OCI-LY1 (cell line): ENCODE data around the gene CEBPB.

Experiments
- H2AFZ ChIP-seq: fragments of 200-600 bp; sonication (generic), shearing (Covaris generic); 2 replicates; pipeline ENCODE4 v1.6.0; 2014; ENCODE audit warnings: antibody characterized with exemption, mild to moderate bottlenecking, low read length
- H3F3A ChIP-seq: fragments of 200-600 bp; sonication (generic), shearing (Covaris generic); 2 replicates; pipeline ENCODE4 v1.6.0; 2014; ENCODE audit warnings: mild to moderate bottlenecking, antibody characterized with exemption, low read length, moderate library complexity; ENCODE audit not compliant: insufficient read depth
- H3K27ac ChIP-seq: fragments of 200-600 bp; sonication (generic); 2 replicates; pipeline ENCODE4 v1.5.1; 2014; ENCODE audit warnings: low read length, mixed run types, mild to moderate bottlenecking, low read depth; ENCODE audit not compliant: poor library complexity, severe bottlenecking
- H3K27me3 ChIP-seq: fragments of 200-600 bp; sonication (generic); 2 replicates; pipeline ENCODE4 v1.6.0; 2014; ENCODE audit warnings: antibody characterized with exemption, mild to moderate bottlenecking, low read length, moderate library complexity; ENCODE audit not compliant: insufficient read depth
- H3K36me3 ChIP-seq: fragments of 200-600 bp; sonication (generic); 2 replicates; pipeline ENCODE4 v1.6.1; 2014; ENCODE audit warnings: mild to moderate bottlenecking, antibody characterized with exemption, low read length, moderate library complexity, mixed read lengths; ENCODE audit not compliant: insufficient read depth
- H3K4me1 ChIP-seq: fragments of 200-600 bp; sonication (generic); 2 replicates; pipeline ENCODE4 v1.5.1; 2014; ENCODE audit warnings: mild to moderate bottlenecking, low read length, moderate library complexity; ENCODE audit not compliant: insufficient read depth, severe bottlenecking
- H3K4me2 ChIP-seq: fragments of 200-600 bp; sonication (generic), shearing (Covaris generic); 2 replicates; pipeline ENCODE4 v1.6.1; 2014; ENCODE audit warnings: low read length
- H3K4me3 ChIP-seq: fragments of 200-600 bp; sonication (generic); 2 replicates; pipeline ENCODE4 v1.5.1; 2014; ENCODE audit warnings: low read length, low read depth, mild to moderate bottlenecking, mixed read lengths; ENCODE audit not compliant: poor library complexity, severe bottlenecking
- H3K79me2 ChIP-seq: fragments of 200-600 bp; shearing (Covaris generic); 2 replicates; pipeline ENCODE4 v1.6.1; 2016; ENCODE audit warnings: mixed run types, low read length, mixed read lengths; ENCODE audit not compliant: insufficient read depth
- H3K9ac ChIP-seq: fragments of 200-600 bp; sonication (generic), shearing (Covaris generic); 2 replicates; pipeline ENCODE4 v1.6.1; 2014; ENCODE audit warnings: mild to moderate bottlenecking, low read length, mixed read lengths
- H3K9me2 ChIP-seq: fragments of 200-600 bp; sonication (generic), shearing (Covaris generic); 2 replicates; pipeline ENCODE4 v1.6.1; 2014; ENCODE audit warnings: low read depth, mild to moderate bottlenecking, low read length, mixed read lengths
- H3K9me3 ChIP-seq: fragments of 200-600 bp; shearing (Covaris generic); 2 replicates; pipeline ENCODE4 v1.6.1; 2014; ENCODE audit warnings: low read length, mixed read lengths
- H4K20me1 ChIP-seq: fragments of 200-600 bp; sonication (generic), shearing (Covaris generic); 2 replicates; pipeline ENCODE4 v1.6.0; 2016; ENCODE audit warnings: mild to moderate bottlenecking, low read length; ENCODE audit not compliant: insufficient read depth
- CTCF ChIP-seq: fragments of 200-600 bp; sonication (generic), shearing (Covaris generic); IDR thresholded peaks from 2 replicates; pipeline ENCODE4 v1.5.1; 2017; ENCODE audit warnings: mild to moderate bottlenecking, antibody characterized with exemption, low read length, moderate library complexity, mixed read lengths
- EZH2 ChIP-seq: fragments of 200-600 bp; sonication (generic), shearing (Covaris generic); IDR thresholded peaks from 2 replicates; pipeline ENCODE4 v1.8.0; 2017; ENCODE audit warnings: borderline replicate concordance, mixed run types, mild to moderate bottlenecking, antibody characterized with exemption, low read length, moderate library complexity, mixed read lengths

The CEBPB gene

GRCh38 chr20:50146214-50146613 is 44.4 kb upstream of the CEBPB start:
- Histone ChIP-seq H3F3A (no peaks in the 10 kb centered on the region), H3K4me2 (peak overlapping the region; percentile 57), H3K9ac (peak overlapping the region; percentile 68), H3K9me2 (no peaks in the 10 kb centered on the region), H3K4me3 (peak overlapping the region; percentile 35), H3K9me3 (no peaks in the 10 kb centered on the region), H3K27ac (peak overlapping the region; percentile 77), H4K20me1 (no peaks in the 10 kb centered on the region), H3K4me1 (peaks cover 24% of the 10 kb centered on the region), H3K79me2 (no peaks in the 10 kb centered on the region), H3K27me3 (no peaks in the 10 kb centered on the region), H2AFZ (no peak overlapping the region), H3K36me3 (peaks cover 24% of the 10 kb centered on the region; the same call in 1 of the 2 replicates)
- TF ChIP-seq CTCF (no peak), EZH2 (no peak)

- Histone ChIP-seq H3K9ac (peak overlapping the region; percentile 68), H2AFZ (no peak overlapping the region), H4K20me1 (no peaks in the 10 kb centered on the region), H3K4me3 (peak overlapping the region; percentile 35), H3K36me3 (peaks cover 17% of the 10 kb centered on the region; the same call in 1 of the 2 replicates), H3F3A (no peaks in the 10 kb centered on the region), H3K9me3 (no peaks in the 10 kb centered on the region), H3K4me2 (peak overlapping the region; percentile 57), H3K4me1 (peaks cover 30% of the 10 kb centered on the region), H3K27ac (peak overlapping the region; percentile 77), H3K9me2 (no peaks in the 10 kb centered on the region), H3K79me2 (no peaks in the 10 kb centered on the region), H3K27me3 (no peaks in the 10 kb centered on the region)
- TF ChIP-seq EZH2 (no peak), CTCF (no peak)
Observed at GRCh38 chr20:50146732-50147662, 43.6 kb upstream of the CEBPB start.

GRCh38 chr20:50149481-50150254 is 41.0 kb upstream of the CEBPB start:
- H3K4me3 ChIP-seq = no peak overlapping the region
- no peak overlapping the region for H3K27ac ChIP-seq
- no peaks in the 10 kb centered on the region for H3K79me2 ChIP-seq
- TF ChIP-seq CTCF (no peak), EZH2 (no peak)
- no peaks in the 10 kb centered on the region for H3K27me3 ChIP-seq
- H4K20me1 ChIP-seq = no peaks in the 10 kb centered on the region
- no peak overlapping the region for H2AFZ ChIP-seq
- H3F3A ChIP-seq = no peaks in the 10 kb centered on the region
- no peaks in the 10 kb centered on the region for H3K9me3 ChIP-seq
- H3K9me2 ChIP-seq = no peaks in the 10 kb centered on the region
- peaks cover 49% of the 10 kb centered on the region for H3K4me1 ChIP-seq
- H3K9ac ChIP-seq = no peak overlapping the region
- no peaks in the 10 kb centered on the region for H3K36me3 ChIP-seq
- H3K4me2 ChIP-seq = no peak overlapping the region
